GM23338 (cell line): ENCODE results near the gene SYT9. TPM values are rescaled to one million over a fixed set of nuclear protein-coding genes. Genes with fewer than 3 reads are reported as not detected.

Experiments used
- ATAC-seq: fragments of 200-7000 bp; cut with Tn5 transposase; 3 replicates; pipeline ENCODE4 v1.9.1; 2020
- DNase-seq: peaks from one replicate; pipeline ENCODE4 v3.0.0-alpha.2; 2015; ENCODE audit warnings: low spot score
- H2AFZ ChIP-seq: fragments of 200-600 bp; sonication (generic); 2 replicates; pipeline ENCODE4 v1.8.0; 2016; ENCODE audit warnings: antibody characterized with exemption, mild to moderate bottlenecking, moderate library complexity
- H3F3A ChIP-seq: fragments of 200-600 bp; sonication (generic); replicated peaks from 2 replicates; pipeline ENCODE4 v1.8.0; 2017; ENCODE audit warnings: antibody characterized with exemption, mixed run types, low read depth
- H3K27ac ChIP-seq: fragments of 200-600 bp; sonication (generic); 2 replicates; pipeline ENCODE4 v1.6.1; 2016; ENCODE audit warnings: low read depth
- H3K27me3 ChIP-seq: fragments of 200-600 bp; sonication (generic); 2 replicates; pipeline ENCODE4 v1.8.0; 2016; ENCODE audit warnings: mild to moderate bottlenecking, mixed run types, moderate library complexity; ENCODE audit not compliant: insufficient read depth
- H3K36me3 ChIP-seq: fragments of 200-600 bp; sonication (generic); 2 replicates; pipeline ENCODE4 v1.8.0; 2016; ENCODE audit warnings: mild to moderate bottlenecking; ENCODE audit not compliant: insufficient read depth
- H3K4me1 ChIP-seq: fragments of 200-600 bp; sonication (generic); 2 replicates; pipeline ENCODE4 v1.8.0; 2016; ENCODE audit warnings: mild to moderate bottlenecking, moderate library complexity; ENCODE audit not compliant: insufficient read depth
- H3K4me2 ChIP-seq: fragments of 200-600 bp; sonication (generic); 2 replicates; pipeline ENCODE4 v1.7.1; 2017; ENCODE audit warnings: mixed run types
- H3K4me3 ChIP-seq: fragments of 200-600 bp; sonication (generic); 2 replicates; pipeline ENCODE4 v1.6.1; 2016; ENCODE audit warnings: mixed run types
- H3K79me2 ChIP-seq: fragments of 200-600 bp; sonication (generic); replicated peaks from 2 replicates; pipeline ENCODE4 v1.8.0; 2017; ENCODE audit warnings: mild to moderate bottlenecking; ENCODE audit not compliant: insufficient read depth
- H3K9me2 ChIP-seq: fragments of 200-600 bp; sonication (generic); 2 replicates; pipeline ENCODE4 v1.8.0; 2017; ENCODE audit not compliant: insufficient read depth
- H4K20me1 ChIP-seq: fragments of 200-600 bp; sonication (generic); replicated peaks from 2 replicates; pipeline ENCODE4 v1.8.0; 2017; ENCODE audit warnings: mild to moderate bottlenecking; ENCODE audit not compliant: insufficient read depth
- H3K27ac Mint-ChIP-seq: 2 replicates; pipeline ENCODE4 v1.8.0; 2020; ENCODE audit warnings: inconsistent platforms, mild to moderate bottlenecking, moderate library complexity, mixed read lengths
- H3K27me3 Mint-ChIP-seq: 3 replicates; pipeline ENCODE4 v1.8.0; 2022; ENCODE audit warnings: low read depth, mild to moderate bottlenecking, moderate library complexity, mixed read lengths, inconsistent platforms; ENCODE audit not compliant: insufficient read depth, poor library complexity
- H3K36me3 Mint-ChIP-seq: 3 replicates; pipeline ENCODE4 v1.8.0; 2021; ENCODE audit warnings: low read depth, mild to moderate bottlenecking, inconsistent platforms, moderate library complexity, mixed read lengths
- H3K4me1 Mint-ChIP-seq: 3 replicates; pipeline ENCODE4 v1.8.0; 2020; ENCODE audit warnings: mild to moderate bottlenecking, inconsistent platforms, mixed read lengths
- H3K4me3 Mint-ChIP-seq: 3 replicates; pipeline ENCODE4 v1.8.0; 2021; ENCODE audit warnings: moderate library complexity, mild to moderate bottlenecking, inconsistent platforms, mixed read lengths
- H3K9me3 Mint-ChIP-seq: 3 replicates; pipeline ENCODE4 v1.8.0; 2020; ENCODE audit warnings: moderate library complexity, mild to moderate bottlenecking, inconsistent platforms, mixed read lengths
- CREB1 ChIP-seq: fragments of 250-450 bp; sonication (Bioruptor Pico); IDR thresholded peaks from 2 replicates; pipeline ENCODE4 v1.5.0; 2020; ENCODE audit warnings: low read depth, mild to moderate bottlenecking, moderate library complexity
- CTCF ChIP-seq, 2 experiments: fragments of 200-600 bp in 1 of 2; sonication (generic) in 1 of 2; conservative IDR thresholded peaks; 2 replicates each; pipeline versions ENCODE4 v1.5.1 to v1.6.1; 2016 to 2017; ENCODE audit warnings: antibody characterized with exemption in 2 of 2, low read depth in 2 of 2, mild to moderate bottlenecking in 2 of 2, moderate library complexity in 1 of 2
- ETS1 ChIP-seq: IDR thresholded peaks from 2 replicates; pipeline ENCODE4 v1.6.1; 2016; ENCODE audit warnings: antibody characterized with exemption
- EZH2 ChIP-seq: fragments of 200-600 bp; sonication (generic); IDR thresholded peaks from one replicate; pipeline ENCODE4 v1.8.0; 2017; ENCODE audit warnings: antibody characterized with exemption, mild to moderate bottlenecking, low read depth; ENCODE audit not compliant: unreplicated experiment
- JUNB ChIP-seq: IDR thresholded peaks from one replicate; pipeline ENCODE4 v1.6.1; 2016; ENCODE audit warnings: antibody characterized with exemption; ENCODE audit not compliant: unreplicated experiment
- STAT1 ChIP-seq: IDR thresholded peaks from one replicate; pipeline ENCODE4 v1.6.1; 2016; ENCODE audit warnings: antibody characterized with exemption; ENCODE audit not compliant: unreplicated experiment
- ZNF462 ChIP-seq: fragments of 250-450 bp; sonication (Bioruptor Pico); IDR thresholded peaks from 2 replicates; pipeline ENCODE4 v1.5.0; 2020; ENCODE audit warnings: mild to moderate bottlenecking, moderate library complexity
- polyA plus RNA-seq: library from polyadenylated mRNA; unstranded; fragments of >200 nt; fragmentation: Nextera tagmentation; extraction: Ambion mirVana; gene quantifications from 2 replicates; pipeline ENCODE4 v1.2.1, GENCODE V29; 2016
- total RNA-seq: library from RNA; depleted of rRNA; stranded (reverse); fragments of >200 nt; shearing (Covaris generic); gene quantifications from 2 replicates; pipeline ENCODE4 v1.2.3, GENCODE V29; 2014

SYT9 gene
- total and polyA plus RNA-seq, 2 experiments from 2014 or later: 0.91 to 2.4 TPM

- no peak for TF ChIP-seq ZNF462 (CRISPR knock-in tag)
These were observed 263.8 kb downstream of the SYT9 start (continued) for GRCh38 chr11:7515447-7515886.

GRCh38 chr11:7516475-7516874 lies 264.8 kb downstream of the SYT9 start:
- H3F3A ChIP-seq: peaks cover 11% of the 10 kb centered on the region; the same call in 1 of the 2 replicates
- no peaks in the 10 kb centered on the region for H3K9me2 ChIP-seq
- peaks cover 23% of the 10 kb centered on the region for H3K27me3 ChIP-seq
- H3K4me1 Mint-ChIP-seq: peaks cover 28% of the 10 kb centered on the region
- H3K36me3 ChIP-seq: no peaks in the 10 kb centered on the region
- H3K4me1 ChIP-seq: peaks cover 28% of the 10 kb centered on the region; the same call in 1 of the 2 replicates
- H3K4me3 ChIP-seq: no peak overlapping the region
- H3K4me3 Mint-ChIP-seq: no peak overlapping the region
- no peaks in the 10 kb centered on the region; the same call in 1 of the 3 replicates for H3K9me3 Mint-ChIP-seq
- H2AFZ ChIP-seq: no peak overlapping the region
- no peaks in the 10 kb centered on the region for H3K36me3 Mint-ChIP-seq
- H3K79me2 ChIP-seq: no peaks in the 10 kb centered on the region
- no peak overlapping the region for H3K27ac Mint-ChIP-seq
- ATAC-seq (no peak), DNase-seq (no peak)
- no peaks in the 10 kb centered on the region; the same call in 1 of the 2 replicates for H4K20me1 ChIP-seq
- peaks cover 13% of the 10 kb centered on the region for H3K27me3 Mint-ChIP-seq
- H3K4me2 ChIP-seq: no peak overlapping the region
- H3K27ac ChIP-seq: no peak overlapping the region
- no peak for TF ChIP-seq CREB1
- no peak for TF ChIP-seq ETS1
- TF ChIP-seq STAT1: no peak
- TF ChIP-seq JUNB: no peak
- TF ChIP-seq EZH2: no peak
- no peak for TF ChIP-seq CTCF (conservative IDR thresholded peaks at IDR 0.05; ENCODE audit: low read depth in 2 of 2)
